22Rv1 (cell line): ENCODE results near the gene BUB3.

ENCODE experiments used
- H3K27ac ChIP-seq: fragments of 450-650 bp; 2 replicates; pipeline ENCODE4 v1.5.1; 2017
- ZFX ChIP-seq: fragments of 450-650 bp; IDR thresholded peaks from 2 replicates; pipeline ENCODE4 v1.6.1; 2017; ENCODE audit warnings: antibody characterized with exemption, borderline replicate concordance
- TF ChIP-seq, protein P1 (sequence below): fragments of 450-650 bp; IDR thresholded peaks from 2 replicates; pipeline ENCODE4 v1.5.1; 2017; ENCODE audit warnings: mild to moderate bottlenecking

The BUB3 gene

DNA sequence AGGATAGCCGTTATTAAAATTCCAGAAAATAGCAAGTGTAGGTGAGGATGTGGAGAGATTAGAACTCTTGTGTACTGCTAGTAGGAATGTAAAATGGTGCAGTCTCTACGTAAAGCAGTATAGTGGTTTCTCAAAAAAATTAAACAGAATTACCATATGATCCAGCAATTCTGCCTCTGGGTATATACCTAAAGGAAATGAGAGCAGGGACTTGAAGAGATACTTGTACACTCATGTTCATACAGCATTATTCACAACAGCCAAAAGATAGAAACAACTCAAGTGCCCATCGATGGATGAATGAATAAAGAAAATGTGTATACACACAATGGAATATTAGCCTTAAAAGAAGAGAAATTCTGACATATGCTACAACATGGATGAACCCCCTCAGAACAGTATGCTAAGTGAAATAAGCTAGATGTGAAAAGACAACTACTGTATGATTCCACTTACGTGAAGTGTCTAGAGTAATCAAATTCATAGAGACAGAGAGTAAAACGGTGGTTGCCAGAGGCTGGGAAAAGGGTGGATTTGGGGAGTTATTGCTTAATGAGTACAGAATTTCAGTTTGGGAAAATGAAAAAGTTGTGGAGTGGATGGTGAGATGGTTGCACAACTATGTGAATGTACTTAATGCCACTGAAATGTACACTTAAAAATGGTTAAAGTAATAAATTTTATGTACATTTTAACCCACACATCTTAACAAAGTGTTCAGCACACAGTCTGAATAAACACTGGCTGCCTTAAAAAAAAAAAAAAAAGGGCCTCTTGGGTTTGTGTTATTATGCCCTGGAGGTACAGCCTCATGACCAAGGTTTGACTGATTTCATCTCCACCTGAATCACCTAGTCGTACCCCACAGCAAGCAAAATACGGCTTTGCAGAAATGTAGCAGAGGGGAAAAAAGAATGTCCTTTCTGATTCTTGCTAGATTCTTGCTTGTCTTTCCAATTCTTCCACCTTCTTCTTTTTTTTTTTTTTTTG lies 26.2 kb downstream of the BUB3 start:
- no peak overlapping the region for H3K27ac ChIP-seq
- TF ChIP-seq, protein P1, sequence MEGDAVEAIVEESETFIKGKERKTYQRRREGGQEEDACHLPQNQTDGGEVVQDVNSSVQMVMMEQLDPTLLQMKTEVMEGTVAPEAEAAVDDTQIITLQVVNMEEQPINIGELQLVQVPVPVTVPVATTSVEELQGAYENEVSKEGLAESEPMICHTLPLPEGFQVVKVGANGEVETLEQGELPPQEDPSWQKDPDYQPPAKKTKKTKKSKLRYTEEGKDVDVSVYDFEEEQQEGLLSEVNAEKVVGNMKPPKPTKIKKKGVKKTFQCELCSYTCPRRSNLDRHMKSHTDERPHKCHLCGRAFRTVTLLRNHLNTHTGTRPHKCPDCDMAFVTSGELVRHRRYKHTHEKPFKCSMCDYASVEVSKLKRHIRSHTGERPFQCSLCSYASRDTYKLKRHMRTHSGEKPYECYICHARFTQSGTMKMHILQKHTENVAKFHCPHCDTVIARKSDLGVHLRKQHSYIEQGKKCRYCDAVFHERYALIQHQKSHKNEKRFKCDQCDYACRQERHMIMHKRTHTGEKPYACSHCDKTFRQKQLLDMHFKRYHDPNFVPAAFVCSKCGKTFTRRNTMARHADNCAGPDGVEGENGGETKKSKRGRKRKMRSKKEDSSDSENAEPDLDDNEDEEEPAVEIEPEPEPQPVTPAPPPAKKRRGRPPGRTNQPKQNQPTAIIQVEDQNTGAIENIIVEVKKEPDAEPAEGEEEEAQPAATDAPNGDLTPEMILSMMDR = no peak
- no peak for TF ChIP-seq ZFX

DNA sequence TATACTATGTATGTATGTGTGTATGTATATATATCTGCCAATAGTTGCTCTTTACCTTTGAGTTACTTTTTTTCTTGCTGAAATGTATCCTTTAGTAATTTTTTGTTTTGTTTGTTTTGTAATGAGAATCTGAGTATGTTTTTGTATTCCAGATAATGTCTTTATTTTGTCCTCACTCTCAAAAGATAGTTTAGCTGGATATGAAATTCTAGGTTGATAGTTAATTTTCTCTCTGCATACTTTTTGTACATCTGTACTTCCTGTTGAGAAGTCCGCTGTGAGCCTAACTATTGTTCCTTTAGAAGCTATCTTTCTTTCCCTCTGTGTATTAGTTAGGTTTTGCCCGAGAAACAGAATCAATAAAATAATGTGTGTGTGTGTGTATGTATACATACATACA lies 29.5 kb downstream of the BUB3 start:
- TF ChIP-seq ZFX = no peak
- TF ChIP-seq, protein P1 = no peak
- H3K27ac ChIP-seq = no peak overlapping the region

DNA sequence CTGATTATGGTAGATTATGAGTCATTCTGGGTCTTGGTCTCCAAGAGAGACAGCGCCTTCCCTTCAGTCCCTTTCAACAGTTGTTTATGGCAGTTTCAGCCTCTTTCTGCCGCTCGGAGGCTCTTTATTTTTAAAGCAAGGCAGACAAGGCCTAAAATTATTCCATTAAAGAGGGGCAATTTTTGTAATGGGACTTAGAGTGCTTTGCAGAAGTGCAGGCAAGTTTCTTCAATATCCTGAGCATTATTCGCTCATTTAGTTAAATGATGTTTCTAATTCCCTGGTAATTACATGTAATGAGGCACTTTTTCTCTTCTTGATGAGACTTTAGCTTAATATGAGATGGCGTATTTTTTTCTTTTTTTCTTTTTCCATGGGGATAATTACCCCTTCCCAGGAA lies 33.6 kb downstream of the BUB3 start:
- no peak for TF ChIP-seq ZFX
- TF ChIP-seq, protein P1 = no peak
- H3K27ac ChIP-seq = no peak overlapping the region

DNA sequence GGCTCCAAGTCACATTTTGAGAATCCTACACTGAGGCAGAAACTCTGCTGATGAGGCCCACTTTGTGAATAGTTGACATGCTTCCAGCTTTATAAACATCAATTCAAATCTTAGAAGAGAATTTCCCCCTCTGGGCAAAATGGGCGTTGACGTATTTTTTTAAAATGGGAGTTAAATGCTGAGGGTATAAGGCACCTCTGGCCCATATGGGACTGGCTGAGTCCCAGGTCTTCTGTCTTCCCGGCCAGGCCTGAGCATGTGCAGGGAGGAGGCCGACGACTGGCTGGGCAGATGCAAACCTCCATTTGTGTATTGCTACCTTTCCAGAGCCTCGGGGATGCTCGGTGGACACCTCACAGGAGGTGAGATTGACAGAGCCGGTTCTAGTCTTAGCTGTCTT lies 37.7 kb downstream of the BUB3 start:
- H3K27ac ChIP-seq = no peak overlapping the region
- no peak for TF ChIP-seq ZFX
- TF ChIP-seq, protein P1 = no peak

DNA sequence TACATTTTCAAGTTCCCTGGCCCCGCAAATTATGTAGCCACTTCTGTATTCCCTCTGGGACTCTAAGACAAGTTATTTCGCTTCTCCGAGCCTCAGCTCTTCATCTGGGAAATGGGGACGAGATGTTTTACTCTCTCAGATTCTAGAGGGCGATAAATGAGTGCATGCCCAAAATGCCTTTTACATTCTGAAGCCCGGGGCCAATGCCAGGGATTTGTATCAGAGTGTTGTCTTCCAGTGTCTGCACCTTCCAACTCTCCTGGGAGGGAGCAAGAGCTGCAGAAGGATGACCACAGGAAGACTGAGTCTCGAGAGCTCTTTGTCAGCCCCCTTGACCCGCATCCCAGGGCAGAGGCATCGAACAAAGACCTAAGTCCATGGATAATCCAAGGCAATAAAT lies 39.9 kb downstream of the BUB3 start:
- no peak overlapping the region for H3K27ac ChIP-seq
- TF ChIP-seq ZFX = no peak
- TF ChIP-seq, protein P1 = no peak

DNA sequence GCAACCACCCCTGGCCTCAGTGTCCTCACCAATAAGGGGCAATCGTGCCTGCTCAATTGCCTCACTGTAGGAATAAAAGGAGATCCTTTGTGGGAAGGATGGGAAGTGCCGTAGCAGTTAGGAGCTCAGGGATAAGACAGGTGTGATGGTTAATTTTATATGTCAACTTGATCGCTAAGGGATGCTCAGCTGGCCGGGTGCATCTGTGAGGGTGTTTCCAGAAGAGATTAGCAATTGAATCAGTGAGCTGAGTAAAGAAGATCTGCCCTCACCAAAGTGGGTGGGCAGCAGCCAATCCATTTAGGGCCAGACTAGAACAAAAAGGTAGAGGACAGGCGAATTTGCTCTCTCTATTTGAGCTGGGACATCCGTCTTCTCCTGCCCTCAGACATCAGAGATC lies 46.3 kb downstream of the BUB3 start:
- TF ChIP-seq, protein P1 = no peak
- no peak for TF ChIP-seq ZFX
- no peak overlapping the region for H3K27ac ChIP-seq

DNA sequence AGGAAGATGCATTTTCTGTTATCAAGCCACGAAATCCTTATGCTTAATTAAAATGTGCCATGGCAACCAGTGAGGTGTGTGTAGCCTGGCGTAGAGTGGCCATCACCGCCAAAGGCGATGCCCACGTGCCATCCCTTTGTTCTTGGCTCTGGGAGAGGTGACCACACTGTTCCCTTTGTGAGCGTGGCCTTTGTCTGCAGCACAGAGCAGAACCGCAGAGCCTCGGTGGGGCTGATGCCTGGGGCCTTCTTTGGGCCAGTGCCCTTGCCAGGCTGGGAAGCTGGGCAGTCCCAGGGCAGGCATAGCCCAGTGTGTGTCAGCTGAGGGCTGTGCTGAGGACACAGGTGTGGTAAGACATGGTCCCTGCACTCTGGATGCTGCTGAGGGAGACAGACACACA lies 48.3 kb downstream of the BUB3 start:
- H3K27ac ChIP-seq = no peak overlapping the region
- TF ChIP-seq, protein P1 = no peak
- TF ChIP-seq ZFX = no peak
